Neural progenitor cell (in vitro differentiated cells): ENCODE data around the gene ATP11A. TPM values are rescaled to one million over a fixed set of nuclear protein-coding genes. Genes with fewer than 3 reads are reported as not detected.

Experiments
- DNase-seq: peaks from one replicate; pipeline ENCODE4 v3.0.0-alpha.2; 2016; ENCODE audit warnings: low spot score
- H2AFZ ChIP-seq: fragments of 200-600 bp; sonication (generic); replicated peaks from 2 replicates; pipeline ENCODE4 v1.6.1; 2016; ENCODE audit warnings: antibody characterized with exemption
- H3F3A ChIP-seq: fragments of 200-600 bp; sonication (generic); 2 replicates; pipeline ENCODE4 v1.6.1; 2016; ENCODE audit warnings: antibody characterized with exemption, low read depth
- H3K27ac ChIP-seq: fragments of 200-600 bp; sonication (generic); 2 replicates; pipeline ENCODE4 v1.5.1; 2016; ENCODE audit warnings: mild to moderate bottlenecking
- H3K27me3 ChIP-seq: fragments of 200-600 bp; sonication (generic); 2 replicates; pipeline ENCODE4 v1.6.1; 2016; ENCODE audit warnings: mild to moderate bottlenecking, moderate library complexity
- H3K36me3 ChIP-seq: fragments of 200-600 bp; sonication (generic); 2 replicates; pipeline ENCODE4 v1.5.1; 2016
- H3K4me1 ChIP-seq: fragments of 200-600 bp; sonication (generic); 2 replicates; pipeline ENCODE4 v1.6.1; 2016; ENCODE audit warnings: mixed run types
- H3K4me2 ChIP-seq: fragments of 200-600 bp; sonication (generic); 2 replicates; pipeline ENCODE4 v1.6.1; 2016
- H3K4me3 ChIP-seq: fragments of 200-600 bp; sonication (generic); 2 replicates; pipeline ENCODE4 v1.5.1; 2016
- H3K79me2 ChIP-seq: fragments of 200-600 bp; sonication (generic); 2 replicates; pipeline ENCODE4 v1.6.1; 2016; ENCODE audit warnings: low read depth
- H3K9ac ChIP-seq: fragments of 200-600 bp; sonication (generic); 2 replicates; pipeline ENCODE4 v1.6.1; 2016
- H3K9me3 ChIP-seq: fragments of 200-600 bp; sonication (generic); 2 replicates; pipeline ENCODE4 v1.5.1; 2016; ENCODE audit warnings: low read depth
- H4K20me1 ChIP-seq: fragments of 200-600 bp; sonication (generic); 2 replicates; pipeline ENCODE4 v1.6.1; 2016; ENCODE audit warnings: low read depth
- H3K27ac Mint-ChIP-seq: 3 replicates; pipeline ENCODE4 v1.8.0; 2021; ENCODE audit warnings: mixed read lengths
- H3K27me3 Mint-ChIP-seq: 2 replicates; pipeline ENCODE4 v1.8.0; 2022; ENCODE audit warnings: low read depth, mild to moderate bottlenecking, inconsistent platforms, moderate library complexity, mixed read lengths; ENCODE audit not compliant: insufficient read depth
- H3K36me3 Mint-ChIP-seq: 3 replicates; pipeline ENCODE4 v1.8.0; 2021; ENCODE audit warnings: mixed read lengths
- H3K4me1 Mint-ChIP-seq: 3 replicates; pipeline ENCODE4 v1.8.0; 2021; ENCODE audit warnings: mixed read lengths
- H3K4me3 Mint-ChIP-seq: 3 replicates; pipeline ENCODE4 v1.8.0; 2021; ENCODE audit warnings: mild to moderate bottlenecking, moderate library complexity, mixed read lengths
- H3K9me3 Mint-ChIP-seq: 3 replicates; pipeline ENCODE4 v1.8.0; 2020; ENCODE audit warnings: mixed read lengths
- EZH2 ChIP-seq: fragments of 200-600 bp; sonication (generic); IDR thresholded peaks from 2 replicates; pipeline ENCODE4 v1.6.1; 2017; ENCODE audit warnings: antibody characterized with exemption, mild to moderate bottlenecking, moderate library complexity
- EZH2phosphoT487 ChIP-seq: fragments of 200-600 bp; sonication (generic); IDR thresholded peaks from 2 replicates; pipeline ENCODE4 v1.6.1; 2017; ENCODE audit warnings: antibody characterized with exemption
- total RNA-seq: library from RNA; depleted of rRNA; stranded (reverse); fragments of >200 nt; gene quantifications from 2 replicates; pipeline ENCODE4 v1.2.3, GENCODE V29; 2015; ENCODE audit warnings: low replicate concordance
- TF ChIP-seq, protein P1 (sequence below): fragments of 200-600 bp; sonication (generic); IDR thresholded peaks from 2 replicates; pipeline ENCODE4 v1.5.1; 2017; ENCODE audit warnings: antibody characterized with exemption, mild to moderate bottlenecking

The ATP11A gene
- total RNA-seq, 1 donor from 2014 or later = 12.6 TPM

DNA sequence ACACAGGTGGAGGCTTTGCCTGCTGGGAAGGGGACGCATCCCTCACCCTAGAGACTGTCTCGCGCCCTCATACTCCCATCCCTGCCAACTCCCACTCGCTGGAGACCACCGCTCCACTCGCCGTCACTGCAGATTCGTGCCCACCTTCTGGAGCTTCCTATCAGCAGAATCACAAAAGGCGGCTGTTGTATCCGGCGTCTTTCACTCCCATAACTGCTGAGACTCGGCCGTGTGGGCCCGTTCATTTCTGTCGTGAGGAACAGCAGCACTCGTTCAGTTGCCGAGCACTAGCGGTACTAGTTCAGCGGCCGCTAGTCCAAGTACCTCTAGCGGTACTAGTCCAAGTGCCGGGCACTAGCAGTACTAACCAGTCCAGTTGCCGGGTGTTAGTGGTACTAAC lies 154.6 kb downstream of the ATP11A start:
- Mint-ChIP-seq H3K4me3 (no peak overlapping the region), H3K4me1 (peaks cover 10% of the 10 kb centered on the region), H3K27ac (no peak overlapping the region), H3K9me3 (peaks cover 10% of the 10 kb centered on the region), H3K36me3 (peaks cover 43% of the 10 kb centered on the region), H3K27me3 (peaks cover 2% of the 10 kb centered on the region)
- Histone ChIP-seq H3K9ac (no peak overlapping the region), H3K9me3 (no peaks in the 10 kb centered on the region), H3K4me1 (peaks cover 18% of the 10 kb centered on the region), H2AFZ (no peak overlapping the region), H3K27ac (no peak overlapping the region), H3F3A (peaks cover 8% of the 10 kb centered on the region), H3K27me3 (no peaks in the 10 kb centered on the region), H3K4me2 (no peak overlapping the region), H3K79me2 (no peaks in the 10 kb centered on the region), H3K36me3 (no peaks in the 10 kb centered on the region), H4K20me1 (peaks cover 22% of the 10 kb centered on the region), H3K4me3 (no peak overlapping the region)
- TF ChIP-seq, protein P1, sequence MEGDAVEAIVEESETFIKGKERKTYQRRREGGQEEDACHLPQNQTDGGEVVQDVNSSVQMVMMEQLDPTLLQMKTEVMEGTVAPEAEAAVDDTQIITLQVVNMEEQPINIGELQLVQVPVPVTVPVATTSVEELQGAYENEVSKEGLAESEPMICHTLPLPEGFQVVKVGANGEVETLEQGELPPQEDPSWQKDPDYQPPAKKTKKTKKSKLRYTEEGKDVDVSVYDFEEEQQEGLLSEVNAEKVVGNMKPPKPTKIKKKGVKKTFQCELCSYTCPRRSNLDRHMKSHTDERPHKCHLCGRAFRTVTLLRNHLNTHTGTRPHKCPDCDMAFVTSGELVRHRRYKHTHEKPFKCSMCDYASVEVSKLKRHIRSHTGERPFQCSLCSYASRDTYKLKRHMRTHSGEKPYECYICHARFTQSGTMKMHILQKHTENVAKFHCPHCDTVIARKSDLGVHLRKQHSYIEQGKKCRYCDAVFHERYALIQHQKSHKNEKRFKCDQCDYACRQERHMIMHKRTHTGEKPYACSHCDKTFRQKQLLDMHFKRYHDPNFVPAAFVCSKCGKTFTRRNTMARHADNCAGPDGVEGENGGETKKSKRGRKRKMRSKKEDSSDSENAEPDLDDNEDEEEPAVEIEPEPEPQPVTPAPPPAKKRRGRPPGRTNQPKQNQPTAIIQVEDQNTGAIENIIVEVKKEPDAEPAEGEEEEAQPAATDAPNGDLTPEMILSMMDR = no peak
- no peak for TF ChIP-seq EZH2
- TF ChIP-seq EZH2phosphoT487 = no peak
- no peak for DNase-seq

DNA sequence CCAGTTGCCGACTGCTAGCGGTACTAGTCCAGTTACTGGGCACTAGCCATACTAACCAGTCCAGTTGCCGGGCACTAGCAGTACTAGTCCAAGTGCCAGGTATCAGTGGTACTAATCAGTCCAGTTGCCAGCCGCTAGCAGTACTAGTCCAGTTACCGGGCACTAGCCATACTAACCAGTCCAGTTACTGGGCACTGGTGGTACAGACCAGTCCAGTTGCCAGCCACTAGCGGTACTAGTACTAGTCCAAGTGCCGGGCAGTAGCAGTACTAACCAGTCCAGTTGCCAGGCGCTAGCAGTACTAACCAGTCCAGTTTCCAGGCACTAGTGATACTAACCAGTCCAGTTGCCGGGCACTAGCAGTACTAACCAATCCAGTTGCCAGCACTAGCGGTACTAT lies 155.0 kb downstream of the ATP11A start:
- DNase-seq = no peak
- peaks cover 15% of the 10 kb centered on the region for H3K4me1 Mint-ChIP-seq
- no peaks in the 10 kb centered on the region for H3K9me3 ChIP-seq
- no peaks in the 10 kb centered on the region for H3K36me3 ChIP-seq
- H3K79me2 ChIP-seq = no peaks in the 10 kb centered on the region
- peaks cover 2% of the 10 kb centered on the region for H3K27me3 Mint-ChIP-seq
- H3K4me1 ChIP-seq = peaks cover 18% of the 10 kb centered on the region
- no peak overlapping the region for H3K27ac ChIP-seq
- H3K27ac Mint-ChIP-seq = no peak overlapping the region
- H3K36me3 Mint-ChIP-seq = peaks cover 43% of the 10 kb centered on the region
- no peaks in the 10 kb centered on the region for H3K27me3 ChIP-seq
- peaks cover 22% of the 10 kb centered on the region for H4K20me1 ChIP-seq
- no peak overlapping the region for H3K4me3 Mint-ChIP-seq
- H3K9me3 Mint-ChIP-seq = peaks cover 10% of the 10 kb centered on the region
- H3K4me3 ChIP-seq = no peak overlapping the region
- TF ChIP-seq, protein P1 = no peak
- TF ChIP-seq EZH2phosphoT487 (no peak), EZH2 (no peak)
- no peak overlapping the region for H3K4me2 ChIP-seq
- H2AFZ ChIP-seq = no peak overlapping the region
- no peak overlapping the region for H3K9ac ChIP-seq
- peaks cover 8% of the 10 kb centered on the region for H3F3A ChIP-seq

DNA sequence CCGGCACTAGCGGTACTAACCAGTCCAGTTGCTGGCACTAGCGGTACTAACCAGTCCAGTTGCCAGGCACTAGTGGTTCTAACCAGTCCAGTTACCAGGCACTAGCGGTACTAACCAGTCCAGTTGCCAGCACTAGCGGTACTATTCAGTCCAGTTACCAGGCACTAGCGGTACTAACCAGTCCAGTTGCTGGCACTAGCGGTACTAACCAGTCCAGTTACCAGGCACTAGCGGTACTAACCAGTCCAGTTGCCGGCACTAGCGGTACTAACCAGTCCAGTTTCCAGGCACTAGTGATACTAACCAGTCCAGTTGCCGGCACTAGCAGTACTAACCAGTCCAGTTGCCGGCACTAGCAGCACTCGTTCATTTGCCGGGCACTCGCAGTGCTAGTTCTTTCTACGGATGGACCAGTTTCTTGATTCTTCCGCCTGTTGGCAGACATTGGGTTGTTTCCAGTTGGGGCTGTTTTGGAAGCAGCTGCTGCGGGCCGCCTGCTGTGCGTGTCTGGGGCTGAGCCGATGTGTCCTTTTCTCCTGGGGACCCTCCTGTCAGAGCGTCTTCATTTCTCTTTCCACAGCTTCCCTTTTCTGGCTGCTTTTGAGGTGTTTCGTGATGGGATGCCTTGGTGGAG lies 155.8 kb downstream of the ATP11A start:
- Histone ChIP-seq H3K27ac (no peak overlapping the region), H3K9ac (no peak overlapping the region), H3K79me2 (no peaks in the 10 kb centered on the region), H3K4me2 (no peak overlapping the region), H3K4me3 (no peak overlapping the region), H3K36me3 (no peaks in the 10 kb centered on the region), H4K20me1 (peaks cover 22% of the 10 kb centered on the region), H2AFZ (no peak overlapping the region), H3K9me3 (no peaks in the 10 kb centered on the region), H3K27me3 (no peaks in the 10 kb centered on the region), H3F3A (peaks cover 8% of the 10 kb centered on the region), H3K4me1 (peaks cover 18% of the 10 kb centered on the region)
- H3K4me1 Mint-ChIP-seq = peaks cover 22% of the 10 kb centered on the region
- H3K27me3 Mint-ChIP-seq = no peaks in the 10 kb centered on the region
- DNase-seq = no peak
- no peak overlapping the region for H3K27ac Mint-ChIP-seq
- TF ChIP-seq EZH2phosphoT487 (no peak), EZH2 (no peak)
- TF ChIP-seq, protein P1 = no peak
- peaks cover 10% of the 10 kb centered on the region for H3K9me3 Mint-ChIP-seq
- no peak overlapping the region for H3K4me3 Mint-ChIP-seq
- peaks cover 42% of the 10 kb centered on the region for H3K36me3 Mint-ChIP-seq
